ENCODE measurements around the gene C6orf15.

Gene C6orf15

GRCh38 chr6:31126396-31127175 lies 14.2 kb upstream of the C6orf15 start:
- DNase-seq (ENCODE audit: low spot score): no peak
- no peak for TF ChIP-seq CTCF (IDR thresholded peaks at IDR 0.05; ENCODE audit: extremely low read depth, insufficient read depth, missing control alignments)
- in situ Hi-C loops (cut with MboI; ENCODE audit: low pct_unique_long_range_greater_than_20kb, low sequenced_read_pairs, unreplicated experiment): no loop called here

- TF ChIP-seq CTCF (IDR thresholded peaks at IDR 0.05; ENCODE audit: extremely low read depth, insufficient read depth, missing control alignments): no peak
- no peak for DNase-seq (ENCODE audit: low spot score)
- in situ Hi-C loops (cut with MboI; ENCODE audit: low pct_unique_long_range_greater_than_20kb, low sequenced_read_pairs, unreplicated experiment): no loop called here
Observed at GRCh38 chr6:31125586-31126363, 13.4 kb upstream of the C6orf15 start.

GRCh38 chr6:31125162-31125561 lies 12.8 kb upstream of the C6orf15 start:
- in situ Hi-C loops (cut with MboI; ENCODE audit: low pct_unique_long_range_greater_than_20kb, low sequenced_read_pairs, unreplicated experiment): no loop called here
- no peak for TF ChIP-seq CTCF (IDR thresholded peaks at IDR 0.05; ENCODE audit: extremely low read depth, insufficient read depth, missing control alignments)
- DNase-seq (ENCODE audit: low spot score): no peak

- DNase-seq (ENCODE audit: low spot score): no peak
- TF ChIP-seq CTCF (IDR thresholded peaks at IDR 0.05; ENCODE audit: extremely low read depth, insufficient read depth, missing control alignments): no peak
- in situ Hi-C loops (cut with MboI; ENCODE audit: low pct_unique_long_range_greater_than_20kb, low sequenced_read_pairs, unreplicated experiment): no loop called here
Observed at GRCh38 chr6:31122791-31123706, 10.7 kb upstream of the C6orf15 start.

- TF ChIP-seq CTCF (IDR thresholded peaks at IDR 0.05; ENCODE audit: extremely low read depth, insufficient read depth, missing control alignments): no peak
- in situ Hi-C loops (cut with MboI; ENCODE audit: low pct_unique_long_range_greater_than_20kb, low sequenced_read_pairs, unreplicated experiment): no loop called here
- no peak for DNase-seq (ENCODE audit: low spot score)
Observed at GRCh38 chr6:31121131-31121790, 8.9 kb upstream of the C6orf15 start.

All from GM13977 (cell line).